ENCODE results near the gene BPIFA2.
"Not testable (repeated sequence)": the region's sequence is repeated elsewhere in the genome, so short reads cannot be mapped to it uniquely, and the experiment has no call there.

The BPIFA2 gene

DNA sequence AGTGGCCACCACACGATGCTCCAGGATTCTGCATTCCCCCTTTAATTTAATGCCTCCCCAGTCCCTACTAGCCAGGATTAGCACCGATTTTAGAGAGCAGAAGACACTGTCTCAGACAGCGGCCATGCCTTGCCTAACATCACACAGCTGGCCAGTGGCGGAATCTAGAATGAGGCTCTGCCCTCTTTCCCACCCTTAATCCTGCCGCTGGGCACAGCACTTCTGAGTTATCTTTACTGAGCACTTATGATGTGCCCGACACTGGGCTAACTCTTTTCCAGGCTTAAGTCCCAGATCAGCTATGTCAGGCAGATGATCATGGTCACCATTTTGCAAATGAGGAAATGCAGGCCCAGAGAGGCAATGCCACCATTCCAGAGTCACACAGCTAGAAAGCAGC, 5.6 kb upstream of the BPIFA2 start:
- DNase-seq = no peak

- DNase-seq = no peak
Observed at GRCh38 chr20:33162753-33163152, 5.2 kb upstream of the BPIFA2 start.

- no peak for DNase-seq
Observed at GRCh38 chr20:33163856-33164762, 3.9 kb upstream of the BPIFA2 start.

- DNase-seq = no peak
Observed at GRCh38 chr20:33164763-33165095, 3.2 kb upstream of the BPIFA2 start.

DNA sequence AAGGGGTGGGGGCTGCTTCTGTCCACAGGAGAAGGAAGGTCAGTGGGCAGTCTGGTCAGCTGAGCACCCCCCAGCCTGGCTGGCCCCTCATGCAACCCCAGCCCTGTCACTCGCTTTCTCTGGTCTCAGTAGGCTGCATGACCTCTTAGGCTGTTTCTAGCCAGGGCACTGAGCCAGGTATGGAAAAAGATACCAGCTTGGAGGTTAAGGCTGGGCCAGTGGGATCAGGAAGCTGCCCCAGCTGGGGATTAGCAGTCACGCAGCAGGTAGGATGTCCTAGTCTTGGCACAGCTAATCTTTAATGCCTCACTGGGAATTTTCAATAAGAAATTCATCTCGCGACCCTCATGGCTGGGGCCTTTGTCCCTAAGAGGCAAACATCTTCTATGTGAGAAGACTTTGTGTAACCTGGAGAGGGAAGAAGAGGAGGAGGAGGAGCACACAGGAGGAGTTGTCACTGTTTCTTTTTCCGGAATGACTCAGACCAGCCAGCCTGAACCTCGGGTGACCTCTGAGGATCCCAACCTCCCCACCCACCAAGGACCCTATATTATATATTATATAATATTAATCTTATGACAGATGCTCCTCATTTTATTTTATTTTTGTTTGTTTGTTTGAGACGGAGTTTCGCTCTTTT, 2.4 kb upstream of the BPIFA2 start:
- DNase-seq = no peak

DNA sequence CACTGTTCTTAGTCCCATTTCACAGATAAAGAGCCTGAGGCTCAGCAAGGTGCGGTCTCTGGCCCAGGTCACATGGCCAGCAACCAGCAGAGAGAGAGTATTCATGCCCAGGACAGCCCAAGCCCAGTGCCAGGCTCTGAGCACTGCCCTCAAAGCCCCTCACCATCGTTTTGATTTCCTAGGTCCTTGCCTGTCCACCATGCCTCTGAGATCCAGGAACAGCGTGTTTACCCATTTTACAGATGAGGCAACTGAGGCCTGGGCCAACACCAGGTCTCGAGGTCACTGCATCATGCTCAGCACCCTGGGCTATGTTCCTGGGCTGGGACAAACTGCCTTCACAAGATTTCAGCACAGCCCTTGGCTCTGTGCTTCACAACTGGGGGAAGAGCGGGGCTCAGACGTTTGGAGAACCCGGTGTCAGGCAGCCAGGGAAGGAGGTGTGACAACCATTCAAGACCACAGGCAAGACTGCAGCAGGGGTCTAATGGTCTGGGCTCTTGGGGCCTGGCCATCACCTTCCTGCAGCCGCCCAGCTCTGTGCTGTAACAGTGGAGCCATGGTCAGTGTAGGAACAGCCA, 1.3 kb upstream of the BPIFA2 start:
- no peak for DNase-seq

DNA sequence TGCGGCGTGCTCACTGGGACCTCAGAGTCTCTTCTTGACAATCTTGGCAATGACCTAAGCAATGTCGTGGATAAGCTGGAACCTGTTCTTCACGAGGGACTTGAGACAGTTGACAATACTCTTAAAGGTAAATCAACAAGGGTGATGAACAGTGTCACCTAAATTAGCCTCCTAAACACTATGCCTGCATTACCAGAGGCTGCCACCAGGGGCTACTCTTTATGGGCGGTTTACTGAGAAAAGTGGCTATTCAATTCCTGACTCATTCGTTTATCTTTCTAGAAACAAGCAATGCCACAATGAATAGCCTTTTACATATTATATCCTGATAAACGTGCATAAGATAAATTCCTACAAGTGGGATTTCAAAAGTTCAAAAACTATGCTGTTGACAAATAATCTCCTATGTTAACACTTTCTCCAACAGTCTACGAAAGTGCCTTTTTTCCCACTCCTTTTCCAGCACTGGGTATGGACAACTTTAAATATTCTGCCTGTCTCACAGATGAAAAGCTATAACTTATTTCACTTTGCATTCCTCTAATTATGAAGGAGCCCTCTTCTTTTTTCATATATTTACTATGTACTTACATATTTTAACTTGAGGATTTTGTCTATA, 1.3 kb downstream of the BPIFA2 start:
- no peak for DNase-seq

DNA sequence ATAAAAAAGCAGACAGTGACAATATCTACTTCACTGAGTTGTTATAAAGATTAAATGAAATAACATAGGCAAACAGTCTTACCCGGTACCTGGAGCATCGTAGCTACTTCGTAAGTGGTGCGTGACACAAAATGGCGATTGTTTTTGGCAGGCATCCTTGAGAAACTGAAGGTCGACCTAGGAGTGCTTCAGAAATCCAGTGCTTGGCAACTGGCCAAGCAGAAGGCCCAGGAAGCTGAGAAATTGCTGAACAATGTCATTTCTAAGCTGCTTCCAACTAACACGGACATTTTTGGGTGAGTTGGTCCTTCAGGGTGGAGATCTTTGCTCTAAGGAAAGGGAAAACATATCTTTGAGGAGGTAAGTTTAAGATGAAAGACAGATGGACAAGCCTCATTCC, 4.8 kb downstream of the BPIFA2 start:
- DNase-seq = no peak

- DNase-seq = no peak
Observed at GRCh38 chr20:33175123-33175522, 7.2 kb downstream of the BPIFA2 start.

GRCh38 chr20:33176101-33176500, 8.1 kb downstream of the BPIFA2 start:
- no peak for DNase-seq

DNA sequence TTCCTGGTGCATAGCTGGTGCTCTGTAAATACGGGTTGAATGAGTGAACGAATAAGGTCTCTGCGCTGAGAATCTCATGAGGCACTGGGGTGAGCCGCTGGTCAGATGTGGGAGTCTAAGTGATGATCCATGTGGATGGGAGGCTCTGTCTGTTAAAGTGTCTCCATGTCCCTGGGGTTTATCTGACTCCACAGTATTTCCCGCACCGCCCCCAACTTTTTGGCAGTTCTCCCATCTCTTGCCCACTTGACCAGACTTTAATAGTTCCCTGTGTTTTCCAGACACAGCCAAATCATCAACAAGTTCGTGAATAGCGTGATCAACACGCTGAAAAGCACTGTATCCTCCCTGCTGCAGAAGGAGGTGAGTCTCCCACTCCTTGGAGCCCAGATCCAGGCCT, 9.9 kb downstream of the BPIFA2 start:
- DNase-seq = no peak

GRCh38 chr20:33178726-33179125, 10.8 kb downstream of the BPIFA2 start:
- no peak for DNase-seq

GRCh38 chr20:33180169-33180568, 12.2 kb downstream of the BPIFA2 start:
- DNase-seq = no peak

GRCh38 chr20:33181482-33182093, 13.6 kb downstream of the BPIFA2 start:
- DNase-seq = no peak

GRCh38 chr20:33183312-33183711, 15.4 kb downstream of the BPIFA2 start:
- DNase-seq = no peak

- not testable (repeated sequence) for DNase-seq
Observed at GRCh38 chr20:33185031-33185590, 17.2 kb downstream of the BPIFA2 start.

GRCh38 chr20:33187491-33187890, 19.5 kb downstream of the BPIFA2 start:
- DNase-seq = no peak

- DNase-seq = no peak
Observed at GRCh38 chr20:33188421-33188820, 20.5 kb downstream of the BPIFA2 start.

DNA sequence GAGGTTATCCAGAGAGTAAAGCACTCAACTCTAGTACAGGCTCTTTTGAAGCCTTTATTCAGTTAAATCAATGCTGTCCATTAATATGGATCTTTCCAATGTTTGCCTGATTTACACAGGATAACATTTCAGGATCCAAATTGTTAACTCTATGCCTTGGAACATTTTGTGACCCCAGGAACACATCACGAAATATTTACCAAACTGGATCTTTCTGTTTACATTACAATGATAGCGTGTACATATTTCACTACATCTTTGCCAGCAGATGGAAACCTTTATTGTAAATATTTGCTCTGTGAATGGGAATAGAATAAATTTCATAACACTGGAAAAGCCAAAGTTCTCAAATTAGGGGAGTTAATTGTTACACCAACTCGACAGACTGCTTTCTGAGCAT, 23.5 kb downstream of the BPIFA2 start:
- DNase-seq = no peak

DNA sequence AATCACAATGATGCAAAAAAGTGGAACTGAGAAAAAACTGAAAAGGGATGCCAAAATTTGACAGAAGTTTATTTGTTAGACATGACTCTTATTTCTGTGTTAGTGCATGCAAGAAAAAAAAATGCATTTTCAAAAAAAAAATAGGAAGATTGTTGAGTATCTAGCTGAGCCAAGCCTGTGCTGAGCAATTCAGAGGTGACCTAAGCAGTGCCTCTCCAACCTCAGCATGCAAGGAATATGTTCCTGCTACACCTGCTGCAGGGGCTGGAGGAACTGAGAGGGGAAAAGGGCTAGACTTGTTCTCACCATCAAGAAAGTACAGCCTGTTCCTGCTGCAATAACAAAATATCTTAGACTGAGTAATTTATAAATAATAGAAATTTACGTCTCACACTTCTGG, 24.0 kb downstream of the BPIFA2 start:
- DNase-seq = no peak

- DNase-seq = no peak
Observed at GRCh38 chr20:33192912-33193501, 25.0 kb downstream of the BPIFA2 start.

- DNase-seq = no peak
Observed at GRCh38 chr20:33199026-33199425, 31.1 kb downstream of the BPIFA2 start.

GRCh38 chr20:33202451-33202850, 34.5 kb downstream of the BPIFA2 start:
- no peak for DNase-seq

Data from CD4-positive, alpha-beta T cell treated with Interleukin-4 for 4 hours (primary cell).